PC-3 (cell line): Measurements from ENCODE around the gene CTDSP2.

Experiments
- CTCF ChIP-seq: fragments of 300-600 bp; sonication (generic); conservative IDR thresholded peaks from 2 replicates; pipeline ENCODE4 v1.5.1; 2017; ENCODE audit warnings: antibody characterized with exemption, low read depth, mild to moderate bottlenecking, low read length
- EZH2phosphoT487 ChIP-seq: fragments of 300-600 bp; sonication (generic); IDR thresholded peaks from 2 replicates; pipeline ENCODE4 v1.6.1; 2018; ENCODE audit warnings: mild to moderate bottlenecking, antibody characterized with exemption, low read length, borderline replicate concordance

DNA sequence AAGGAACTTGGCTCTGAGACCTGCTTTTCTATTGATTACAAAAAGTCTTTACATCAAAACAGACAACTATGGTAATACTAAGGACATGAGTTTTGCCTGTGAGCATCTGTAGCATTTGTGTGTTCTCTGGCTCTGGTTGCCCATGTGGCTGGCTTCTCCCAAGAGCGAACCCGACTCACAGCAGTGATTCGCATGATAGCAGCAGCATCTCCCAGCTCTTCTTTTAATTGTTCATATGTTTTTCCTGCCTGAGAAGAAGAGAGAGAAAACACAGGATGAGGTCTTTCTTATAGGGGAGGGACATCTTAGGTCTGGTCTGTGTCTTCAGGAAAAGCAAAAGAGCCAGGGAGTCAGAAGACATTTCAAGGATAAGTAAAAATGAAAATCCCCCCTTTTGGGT is 45.6 kb downstream of the CTDSP2 start:
- TF ChIP-seq CTCF (no peak), EZH2phosphoT487 (no peak)
